Common myeloid progenitor, CD34-positive (primary cell): Measurements from ENCODE around the gene TRABD2B.

Source experiments
- CTCF ChIA-PET: fragments of 350-600 bp; sonication (Branson Sonifier 250); formaldehyde crosslinking; loops from one replicate; lab custom pipeline; 2021; ENCODE audit warnings: antibody characterized with exemption; lab: Charles Lee
- POLR2A ChIA-PET: fragments of 350-600 bp; sonication (Branson Sonifier 250); formaldehyde crosslinking; loops from one replicate; lab custom pipeline; 2021; ENCODE audit warnings: antibody characterized with exemption; lab: Charles Lee
- DNase-seq, 3 donors: peaks; one replicate each; pipeline versions ENCODE4 v3.0.0 to v3.0.0-alpha.2; 2013
- H3K27ac ChIP-seq, 2 experiments: 1 replicate in 1 of 2; 2 replicates in 1 of 2; pipeline ENCODE4 v1.7.0; 2013; ENCODE audit warnings: inconsistent platforms in 2 of 2, low read length in 2 of 2, mild to moderate bottlenecking in 2 of 2, low read depth in 1 of 2, moderate library complexity in 1 of 2; ENCODE audit not compliant: severe bottlenecking in 2 of 2, insufficient read depth in 1 of 2, poor library complexity in 1 of 2
- H3K27me3 ChIP-seq, 5 experiments: replicated peaks in 2 of 5; 1 replicate in 3 of 5; 2 replicates in 2 of 5; pipeline versions ENCODE4 v1.6.1 to v1.7.0; 2013; ENCODE audit warnings: low read length in 4 of 5, mild to moderate bottlenecking in 2 of 5, moderate library complexity in 2 of 5, inconsistent platforms in 1 of 5; ENCODE audit not compliant: insufficient read depth in 5 of 5, control insufficient read depth in 4 of 5
- H3K36me3 ChIP-seq, 4 experiments: 1 replicate in 2 of 4; 2 replicates in 2 of 4; pipeline versions ENCODE4 v1.6.1 to v1.7.0; 2013; ENCODE audit warnings: low read length in 3 of 4, control low read depth in 1 of 4, mild to moderate bottlenecking in 1 of 4; ENCODE audit not compliant: control insufficient read depth in 4 of 4, insufficient read depth in 4 of 4
- H3K4me1 ChIP-seq, 4 experiments: 1 replicate in 3 of 4; 2 replicates in 1 of 4; pipeline versions ENCODE4 v1.6.1 to v1.7.1; 2013; ENCODE audit warnings: low read length in 3 of 4, mild to moderate bottlenecking in 3 of 4, control low read depth in 1 of 4, inconsistent platforms in 1 of 4, moderate library complexity in 1 of 4; ENCODE audit not compliant: control insufficient read depth in 4 of 4, insufficient read depth in 4 of 4; ENCODE audit errors: control extremely low read depth in 1 of 4
- H3K4me3 ChIP-seq, 7 experiments: 1 replicate in 4 of 7; 2 replicates in 3 of 7; pipeline versions ENCODE4 v1.5.1 to v1.7.0; 2013; ENCODE audit warnings: mild to moderate bottlenecking in 7 of 7, low read length in 6 of 7, moderate library complexity in 6 of 7, inconsistent platforms in 2 of 7, low read depth in 2 of 7, control low read depth in 1 of 7; ENCODE audit not compliant: insufficient read depth in 4 of 7, control insufficient read depth in 1 of 7; ENCODE audit errors: extremely low read depth in 1 of 7
- H3K9me3 ChIP-seq, 5 experiments: 1 replicate in 4 of 5; 2 replicates in 1 of 5; pipeline versions ENCODE4 v1.6.1 to v1.7.1; 2013; ENCODE audit warnings: low read length in 4 of 5, mild to moderate bottlenecking in 2 of 5, inconsistent platforms in 1 of 5, low read depth in 1 of 5, moderate library complexity in 1 of 5; ENCODE audit not compliant: control insufficient read depth in 4 of 5, insufficient read depth in 2 of 5; ENCODE audit errors: control extremely low read depth in 1 of 5
- whole genome bisulfite sequencing: methylation state at CpG from one replicate; pipeline ENCODE4 v1.1.5; 2013; ENCODE audit not compliant: insufficient coverage; 5-methylcytosine and 5-hydroxymethylcytosine counted together

Gene TRABD2B

DNA sequence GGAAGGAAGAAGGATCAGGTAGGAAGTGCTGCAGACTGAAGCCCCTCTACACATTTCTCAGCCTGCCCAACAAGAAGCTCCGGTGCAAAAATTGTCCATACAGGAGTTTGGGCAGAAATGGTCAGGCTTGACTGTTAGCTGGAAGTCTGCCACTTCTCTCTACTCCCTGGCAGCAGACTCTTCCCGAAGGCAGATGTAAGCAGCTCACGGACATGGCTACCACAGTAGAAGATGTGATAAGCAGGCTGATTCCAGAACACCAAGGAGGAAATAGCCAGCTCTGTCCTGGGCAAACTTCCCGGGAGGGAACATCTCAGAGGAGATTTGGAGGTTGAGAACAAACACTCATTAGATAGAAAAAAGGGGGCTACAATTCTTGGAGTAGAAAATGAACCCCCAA, 52.6 kb downstream of the TRABD2B start:
- Histone ChIP-seq H3K27me3 (peaks cover 0 to 2% (median 0%) of the 10 kb centered on the region in 5 experiments), H3K36me3 (no peaks in the 10 kb centered on the region), H3K27ac (no peak overlapping the region), H3K9me3 (no peaks in the 10 kb centered on the region), H3K4me3 (no peak overlapping the region), H3K4me1 (peaks cover 0 to 4% (median 0%) of the 10 kb centered on the region in 4 experiments)
- POLR2A ChIA-PET = no interaction called here
- CTCF ChIA-PET = no interaction called here
- WGBS = 100% methylated on average over 3 of the region's 4 CpGs
- no peak for DNase-seq

DNA sequence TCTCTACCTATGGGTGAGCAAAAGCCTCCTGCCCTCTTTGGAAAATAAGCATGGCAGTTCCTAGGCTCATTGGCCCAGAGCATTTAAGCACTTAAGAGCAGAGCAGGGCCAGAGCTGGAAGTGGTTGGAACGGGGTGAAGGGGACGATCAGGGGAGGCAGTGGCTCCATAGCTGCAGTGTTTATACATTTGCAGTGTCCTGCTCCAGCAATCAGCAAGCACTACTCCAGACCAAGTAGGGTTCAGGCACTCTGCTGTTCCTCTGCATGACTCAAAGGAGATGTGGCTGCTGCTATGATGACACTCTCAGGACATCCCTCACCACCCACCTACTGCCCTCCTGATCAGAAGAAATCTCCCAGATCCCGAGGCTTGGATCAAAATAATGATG, 55.0 kb downstream of the TRABD2B start:
- peaks cover 0 to 4% (median 0%) of the 10 kb centered on the region in 4 experiments for H3K4me1 ChIP-seq
- H3K9me3 ChIP-seq = no peaks in the 10 kb centered on the region
- no peak for DNase-seq
- no peaks in the 10 kb centered on the region for H3K36me3 ChIP-seq
- H3K27me3 ChIP-seq = peaks cover 0 to 2% (median 0%) of the 10 kb centered on the region in 5 experiments
- H3K4me3 ChIP-seq = no peak overlapping the region
- H3K27ac ChIP-seq = no peak overlapping the region
- CTCF ChIA-PET = no interaction called here
- POLR2A ChIA-PET = no interaction called here
- 100% methylated on average over 2 of the region's 3 CpGs for WGBS

DNA sequence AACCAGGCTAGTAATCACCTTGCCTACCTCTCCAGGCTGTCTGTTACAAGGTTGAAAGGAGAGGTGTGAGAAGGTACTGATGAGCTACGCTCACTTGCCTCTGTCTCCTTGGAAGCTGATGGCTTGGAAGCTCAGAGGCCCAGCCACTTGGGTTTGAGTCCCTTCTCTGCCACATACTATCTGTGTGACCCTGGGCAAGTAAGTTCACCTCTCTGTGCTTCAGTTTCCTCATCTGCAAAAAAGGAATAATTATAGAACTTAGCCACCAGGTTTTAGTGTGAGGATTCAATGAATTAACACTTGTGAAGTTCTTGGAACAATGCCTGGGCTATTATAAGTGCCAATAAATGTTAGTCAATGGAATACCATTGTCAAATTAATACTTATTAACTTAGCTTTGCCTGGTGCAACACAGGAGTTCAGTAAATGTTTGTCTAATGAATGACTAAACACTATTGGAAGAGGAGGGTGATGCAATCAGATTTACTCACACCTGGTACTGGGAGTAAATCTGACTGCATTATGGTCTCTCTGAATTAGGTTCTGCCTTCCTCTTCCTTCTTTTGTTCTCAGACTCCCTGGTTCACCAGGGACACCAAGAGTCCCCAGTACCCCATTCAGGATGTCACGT, 55.5 kb downstream of the TRABD2B start:
- no peak for DNase-seq
- ChIA-PET POLR2A (no interaction called here), CTCF (interaction anchor here (0.7 kb wide), 1 partner anchor 937 kb away, joined by 3 read pairs; no protein-coding TSS in a partner anchor)
- H3K36me3 ChIP-seq = no peaks in the 10 kb centered on the region
- no peak overlapping the region for H3K27ac ChIP-seq
- H3K27me3 ChIP-seq = peaks cover 0 to 2% (median 0%) of the 10 kb centered on the region in 5 experiments
- H3K9me3 ChIP-seq = no peaks in the 10 kb centered on the region
- WGBS = 100% methylated on average over 1 of the region's 2 CpGs
- H3K4me3 ChIP-seq = no peak overlapping the region
- peaks cover 0 to 4% (median 0%) of the 10 kb centered on the region in 4 experiments for H3K4me1 ChIP-seq

- Histone ChIP-seq H3K4me1 (peaks cover 0 to 4% (median 0%) of the 10 kb centered on the region in 4 experiments), H3K27ac (no peak overlapping the region), H3K36me3 (no peaks in the 10 kb centered on the region), H3K4me3 (no peak overlapping the region), H3K27me3 (peaks cover 0 to 4% (median 0%) of the 10 kb centered on the region in 5 experiments), H3K9me3 (peaks cover 0 to 1% (median 0%) of the 10 kb centered on the region in 5 experiments)
- no peak for DNase-seq
- ChIA-PET CTCF (no interaction called here), POLR2A (no interaction called here)
- WGBS = 83% methylated on average over 3 of the region's 5 CpGs
Measured at GRCh38 chr1:47940779-47941178, 56.4 kb downstream of the TRABD2B start.

GRCh38 chr1:47940326-47940725, 56.9 kb downstream of the TRABD2B start:
- peak in 2 of 3 donors; percentile 9 to 50 for DNase-seq
- 15% methylated on average over 4 of the region's 8 CpGs for WGBS
- ChIA-PET CTCF (no interaction called here), POLR2A (no interaction called here)
- H3K9me3 ChIP-seq = peaks cover 0 to 1% (median 0%) of the 10 kb centered on the region in 5 experiments
- no peak overlapping the region for H3K27ac ChIP-seq
- H3K27me3 ChIP-seq = peaks cover 0 to 4% (median 0%) of the 10 kb centered on the region in 5 experiments
- H3K36me3 ChIP-seq = no peaks in the 10 kb centered on the region
- no peak overlapping the region for H3K4me3 ChIP-seq
- H3K4me1 ChIP-seq = peaks cover 0 to 4% (median 0%) of the 10 kb centered on the region in 4 experiments

DNA sequence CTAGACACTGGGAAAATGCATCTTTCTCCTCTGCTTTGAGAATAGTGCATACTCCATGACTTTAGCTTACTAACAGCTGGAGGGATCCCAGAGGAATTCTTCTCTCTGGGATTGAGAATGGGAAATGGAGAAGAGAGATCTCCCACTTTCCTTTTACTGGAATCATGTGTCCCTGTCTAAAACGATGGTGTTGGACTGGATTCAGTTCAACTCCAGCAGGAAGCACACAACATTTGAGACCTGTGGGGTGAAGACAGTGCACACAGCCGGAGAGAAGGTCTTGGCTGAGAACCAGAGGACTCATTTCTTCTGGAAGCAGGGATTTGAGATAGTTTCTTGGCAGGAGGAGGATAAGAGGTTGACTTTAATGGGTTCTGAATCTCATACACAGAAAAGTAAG, 58.7 kb downstream of the TRABD2B start:
- ChIA-PET CTCF (interaction anchor here (0.8 to 1.2 kb wide), 2 partner anchors 9 to 15 kb away, joined by 3 read pairs; no protein-coding TSS in a partner anchor), POLR2A (interaction anchor here (0.7 kb wide), 1 partner anchor 9 kb away, joined by 3 read pairs; no protein-coding TSS in a partner anchor)
- H3K27me3 ChIP-seq = peaks cover 0 to 4% (median 0%) of the 10 kb centered on the region in 5 experiments
- 46% methylated on average over 2 of the region's 2 CpGs for WGBS
- no peak overlapping the region for H3K4me3 ChIP-seq
- H3K36me3 ChIP-seq = no peaks in the 10 kb centered on the region
- peaks cover 0 to 4% (median 0%) of the 10 kb centered on the region in 4 experiments for H3K4me1 ChIP-seq
- peaks cover 0 to 1% (median 0%) of the 10 kb centered on the region in 5 experiments for H3K9me3 ChIP-seq
- DNase-seq = no peak
- no peak overlapping the region for H3K27ac ChIP-seq

GRCh38 chr1:47937586-47938254, 59.5 kb downstream of the TRABD2B start:
- H3K27ac ChIP-seq = no peak overlapping the region
- peaks cover 0 to 1% (median 0%) of the 10 kb centered on the region in 5 experiments for H3K9me3 ChIP-seq
- H3K36me3 ChIP-seq = no peaks in the 10 kb centered on the region
- no peak overlapping the region for H3K4me3 ChIP-seq
- H3K27me3 ChIP-seq = peaks cover 0 to 4% (median 0%) of the 10 kb centered on the region in 5 experiments
- peaks cover 0 to 4% (median 0%) of the 10 kb centered on the region in 4 experiments for H3K4me1 ChIP-seq
- POLR2A ChIA-PET = no interaction called here
- CTCF ChIA-PET = interaction anchor here (1.2 kb wide), 1 partner anchor 16 kb away, joined by 3 read pairs; no protein-coding TSS in a partner anchor
- DNase-seq = no peak
- WGBS = 94% methylated on average over 3 of the region's 5 CpGs
